GM06990 (cell line): ENCODE results near the gene SDK2.

Source experiments
- DNase-seq: peaks from one replicate; pipeline ENCODE4 v3.0.0-alpha.2; 2011; ENCODE audit not compliant: insufficient read length; ENCODE audit errors: extremely low read depth
- H3K27me3 ChIP-seq: replicated peaks from 2 replicates; pipeline ENCODE4 v1.6.0; 2011; ENCODE audit warnings: low read length; ENCODE audit not compliant: control insufficient read depth, insufficient read depth
- H3K36me3 ChIP-seq: 2 replicates; pipeline ENCODE4 v1.5.1; 2011; ENCODE audit warnings: low read length; ENCODE audit not compliant: control insufficient read depth, insufficient read depth
- H3K4me3 ChIP-seq: replicated peaks from 2 replicates; pipeline ENCODE4 v1.5.1; 2011; ENCODE audit warnings: low read depth, mild to moderate bottlenecking, control low read depth, low read length
- TF ChIP-seq, protein P1 (sequence below): IDR thresholded peaks from 2 replicates; pipeline ENCODE4 v1.5.1; 2011; ENCODE audit warnings: low read length, control low read depth, mild to moderate bottlenecking, inconsistent platforms; ENCODE audit not compliant: insufficient read depth, poor library complexity, severe bottlenecking

Gene SDK2

DNA sequence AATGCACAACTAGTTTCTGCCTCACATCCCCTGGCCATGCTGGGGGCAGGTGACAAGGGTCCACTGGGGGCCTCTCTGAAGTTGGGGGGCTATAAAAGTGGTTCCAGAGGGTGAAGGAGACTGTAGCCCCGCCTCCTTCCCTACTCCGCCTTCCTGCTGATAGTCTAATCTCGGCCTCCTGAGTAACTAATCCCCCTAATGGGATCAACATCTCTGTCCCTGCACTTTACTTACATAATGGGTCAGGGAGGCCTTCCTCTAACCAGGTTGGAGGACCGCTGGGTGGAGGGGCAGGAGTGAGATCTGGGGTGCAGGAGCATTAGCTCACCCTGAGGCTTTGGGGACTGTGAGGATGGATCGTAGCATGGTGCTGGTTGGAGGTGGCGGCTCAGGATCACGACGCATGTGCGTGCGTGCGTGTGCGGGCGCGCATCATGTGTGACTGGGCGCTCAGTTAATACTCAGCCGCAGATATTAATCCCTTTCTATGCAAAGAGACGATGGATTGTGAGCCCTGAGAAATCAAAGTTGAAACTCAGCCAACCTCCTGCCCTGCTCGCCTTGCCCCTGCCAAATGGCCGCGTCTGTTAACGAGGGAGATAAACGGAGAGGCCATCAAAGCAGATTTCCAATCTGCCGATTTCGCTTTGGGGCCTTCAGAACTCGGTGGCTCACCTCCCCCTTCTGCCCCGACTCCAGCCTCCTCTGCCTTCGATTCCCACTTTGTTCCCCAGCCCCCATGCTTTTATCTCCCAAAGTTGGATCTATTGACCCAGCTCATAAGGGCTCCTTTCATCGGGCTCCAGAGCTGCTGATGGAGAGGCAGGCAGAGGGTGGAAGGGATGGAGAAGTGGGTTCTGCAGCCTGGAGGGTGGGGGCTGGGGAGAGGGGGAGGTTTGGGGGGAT, 107.3 kb downstream of the SDK2 start:
- no peak for DNase-seq
- H3K36me3 ChIP-seq, result no peaks in the 10 kb centered on the region
- no peak overlapping the region for H3K4me3 ChIP-seq
- TF ChIP-seq, protein P1, sequence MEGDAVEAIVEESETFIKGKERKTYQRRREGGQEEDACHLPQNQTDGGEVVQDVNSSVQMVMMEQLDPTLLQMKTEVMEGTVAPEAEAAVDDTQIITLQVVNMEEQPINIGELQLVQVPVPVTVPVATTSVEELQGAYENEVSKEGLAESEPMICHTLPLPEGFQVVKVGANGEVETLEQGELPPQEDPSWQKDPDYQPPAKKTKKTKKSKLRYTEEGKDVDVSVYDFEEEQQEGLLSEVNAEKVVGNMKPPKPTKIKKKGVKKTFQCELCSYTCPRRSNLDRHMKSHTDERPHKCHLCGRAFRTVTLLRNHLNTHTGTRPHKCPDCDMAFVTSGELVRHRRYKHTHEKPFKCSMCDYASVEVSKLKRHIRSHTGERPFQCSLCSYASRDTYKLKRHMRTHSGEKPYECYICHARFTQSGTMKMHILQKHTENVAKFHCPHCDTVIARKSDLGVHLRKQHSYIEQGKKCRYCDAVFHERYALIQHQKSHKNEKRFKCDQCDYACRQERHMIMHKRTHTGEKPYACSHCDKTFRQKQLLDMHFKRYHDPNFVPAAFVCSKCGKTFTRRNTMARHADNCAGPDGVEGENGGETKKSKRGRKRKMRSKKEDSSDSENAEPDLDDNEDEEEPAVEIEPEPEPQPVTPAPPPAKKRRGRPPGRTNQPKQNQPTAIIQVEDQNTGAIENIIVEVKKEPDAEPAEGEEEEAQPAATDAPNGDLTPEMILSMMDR, result no peak
- H3K27me3 ChIP-seq, result no peaks in the 10 kb centered on the region

DNA sequence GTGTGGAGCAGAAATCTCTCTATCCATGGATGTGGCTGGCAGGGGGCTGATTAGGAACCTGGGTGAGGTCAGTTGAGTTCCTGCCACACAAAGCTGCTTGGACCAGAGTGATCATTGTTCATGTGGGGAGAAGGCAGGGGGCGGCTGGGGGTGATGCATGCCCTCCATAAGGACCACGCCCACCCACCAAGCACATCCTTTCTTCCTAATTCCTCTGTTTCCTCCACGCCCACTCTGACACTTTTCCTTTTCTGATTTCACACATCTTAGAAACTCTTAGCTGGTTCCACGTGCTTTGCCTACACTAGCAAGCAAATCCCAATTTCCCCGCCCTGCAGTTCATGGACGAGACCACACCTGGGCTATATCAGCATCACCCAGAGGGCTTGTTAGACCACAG, 108.5 kb downstream of the SDK2 start:
- Histone ChIP-seq H3K4me3 (no peak overlapping the region), H3K36me3 (no peaks in the 10 kb centered on the region), H3K27me3 (peaks cover 1% of the 10 kb centered on the region; the same call in 1 of the 2 replicates)
- DNase-seq, result no peak
- TF ChIP-seq, protein P1, result no peak

GRCh38 chr17:73534209-73534909, 109.9 kb downstream of the SDK2 start:
- Histone ChIP-seq H3K27me3 (peaks cover 1% of the 10 kb centered on the region; the same call in 1 of the 2 replicates), H3K4me3 (no peak overlapping the region)
- TF ChIP-seq, protein P1, result no peak

GRCh38 chr17:73533781-73534180, 110.5 kb downstream of the SDK2 start:
- peaks cover 1% of the 10 kb centered on the region; the same call in 1 of the 2 replicates for H3K27me3 ChIP-seq
- TF ChIP-seq, protein P1, result no peak
- H3K4me3 ChIP-seq, result no peak overlapping the region
- DNase-seq, result no peak
- H3K36me3 ChIP-seq, result no peaks in the 10 kb centered on the region

More at GRCh38 chr17:73534209-73534909, 109.9 kb downstream of the SDK2 start:
- DNase-seq, result no peak
- H3K36me3 ChIP-seq, result no peaks in the 10 kb centered on the region

- H3K36me3 ChIP-seq, result no peaks in the 10 kb centered on the region
- TF ChIP-seq, protein P1, result no peak
- no peak overlapping the region for H3K4me3 ChIP-seq
- no peak for DNase-seq
- peaks cover 1% of the 10 kb centered on the region; the same call in 1 of the 2 replicates for H3K27me3 ChIP-seq
These were observed 111.1 kb downstream of the SDK2 start for GRCh38 chr17:73533127-73533526.
